CD14-positive monocyte (primary cell): Measurements from ENCODE around the gene NTM. TPM values are rescaled to one million over a fixed set of nuclear protein-coding genes. Genes with fewer than 3 reads are reported as not detected.

Experiments
- DNase-seq, 3 donors: peaks; one replicate each; pipeline ENCODE4 v3.0.0-alpha.2; 2011 to 2022
- H2AFZ ChIP-seq: 2 replicates; pipeline ENCODE4 v1.6.0; 2012; ENCODE audit warnings: mild to moderate bottlenecking, low read depth, low read length, inconsistent platforms; ENCODE audit not compliant: insufficient read depth, poor library complexity, severe bottlenecking
- H3K27ac ChIP-seq, 2 donors: 1 replicate in 1 of 2; 2 replicates in 1 of 2; pipeline ENCODE4 v1.5.1; 2012 to 2013; ENCODE audit warnings: low read length in 2 of 2, control low read depth in 1 of 2, inconsistent platforms in 1 of 2, low read depth in 1 of 2, mild to moderate bottlenecking in 1 of 2
- H3K27me3 ChIP-seq, 2 donors: one replicate each; pipeline versions ENCODE4 v1.6.0 to v1.6.1; 2011 to 2013; ENCODE audit warnings: low read length in 2 of 2; ENCODE audit not compliant: control insufficient read depth in 2 of 2, insufficient read depth in 2 of 2
- H3K36me3 ChIP-seq, 2 donors: replicated peaks in 1 of 2; 1 replicate in 1 of 2; 2 replicates in 1 of 2; pipeline versions ENCODE4 v1.5.1 to v1.6.1; 2012 to 2013; ENCODE audit warnings: low read length in 2 of 2, control low read depth in 1 of 2, inconsistent platforms in 1 of 2, mild to moderate bottlenecking in 1 of 2; ENCODE audit not compliant: insufficient read depth in 2 of 2, control insufficient read depth in 1 of 2
- H3K4me1 ChIP-seq, 2 donors: 1 replicate in 1 of 2; 2 replicates in 1 of 2; pipeline versions ENCODE4 v1.5.1 to v1.6.1; 2012 to 2013; ENCODE audit warnings: low read length in 2 of 2, control low read depth in 1 of 2, inconsistent platforms in 1 of 2, mild to moderate bottlenecking in 1 of 2, moderate library complexity in 1 of 2; ENCODE audit not compliant: insufficient read depth in 2 of 2, control insufficient read depth in 1 of 2
- H3K4me2 ChIP-seq: replicated peaks from 2 replicates; pipeline ENCODE3; 2012; ENCODE audit warnings: low read length, moderate library complexity, mild to moderate bottlenecking; ENCODE audit not compliant: poor library complexity, severe bottlenecking; ENCODE audit errors: extremely low read depth
- H3K4me3 ChIP-seq, 3 experiments: fragments of 200-600 bp in 1 of 3; sonication (generic) in 1 of 3; replicated peaks in 1 of 3; 1 replicate in 2 of 3; 2 replicates in 1 of 3; pipeline ENCODE4 v1.5.1; 2011 to 2013; ENCODE audit warnings: low read length in 3 of 3, mild to moderate bottlenecking in 3 of 3, control low read depth in 2 of 3, low read depth in 2 of 3, inconsistent platforms in 1 of 3, moderate library complexity in 1 of 3
- H3K79me2 ChIP-seq: 2 replicates; pipeline ENCODE4 v1.6.0; 2012; ENCODE audit warnings: mild to moderate bottlenecking, control low read depth, inconsistent platforms, low read length, moderate library complexity; ENCODE audit not compliant: insufficient read depth
- H3K9ac ChIP-seq: 2 replicates; pipeline ENCODE4 v1.6.0; 2017; ENCODE audit warnings: low read length, mild to moderate bottlenecking; ENCODE audit not compliant: insufficient read depth, poor library complexity, severe bottlenecking
- H3K9me3 ChIP-seq, 2 donors: replicated peaks in 1 of 2; 1 replicate in 1 of 2; 2 replicates in 1 of 2; pipeline versions ENCODE4 v1.5.1 to v1.6.1; 2012 to 2013; ENCODE audit warnings: low read length in 2 of 2, control low read depth in 1 of 2; ENCODE audit not compliant: control insufficient read depth in 1 of 2, insufficient read depth in 1 of 2
- H4K20me1 ChIP-seq: 2 replicates; pipeline ENCODE4 v1.6.0; 2012; ENCODE audit warnings: mild to moderate bottlenecking, low read length, control low read depth, moderate library complexity; ENCODE audit not compliant: insufficient read depth
- H3K27ac Mint-ChIP-seq, 7 donors: one replicate each; pipeline ENCODE4 v1.8.0; 2020; ENCODE audit warnings: mild to moderate bottlenecking in 7 of 7, mixed read lengths in 7 of 7, moderate library complexity in 6 of 7, inconsistent platforms in 2 of 7
- H3K27me3 Mint-ChIP-seq, 3 donors: one replicate each; pipeline ENCODE4 v1.8.0; 2021 to 2022; ENCODE audit warnings: low read depth in 3 of 3, mild to moderate bottlenecking in 3 of 3, mixed read lengths in 3 of 3, moderate library complexity in 3 of 3, inconsistent platforms in 1 of 3
- H3K36me3 Mint-ChIP-seq, 2 donors: one replicate each; pipeline ENCODE4 v1.8.0; 2020; ENCODE audit warnings: mixed read lengths in 2 of 2, inconsistent platforms in 1 of 2, mild to moderate bottlenecking in 1 of 2
- H3K4me1 Mint-ChIP-seq: one replicate; pipeline ENCODE4 v1.8.0; 2020; ENCODE audit warnings: mild to moderate bottlenecking, mixed read lengths
- H3K4me3 Mint-ChIP-seq, 2 donors: one replicate each; pipeline ENCODE4 v1.8.0; 2020; ENCODE audit warnings: mild to moderate bottlenecking in 2 of 2, mixed read lengths in 2 of 2, moderate library complexity in 1 of 2
- H3K9me3 Mint-ChIP-seq, 7 donors: one replicate each; pipeline ENCODE4 v1.8.0; 2020 to 2022; ENCODE audit warnings: mixed read lengths in 7 of 7, mild to moderate bottlenecking in 6 of 7, moderate library complexity in 6 of 7, inconsistent platforms in 2 of 7
- WGBS: methylation state at CpG from one replicate; pipeline ENCODE4 v1.1.5; 2013; ENCODE audit warnings: missing lambda C conversion rate; ENCODE audit not compliant: insufficient coverage; 5-methylcytosine and 5-hydroxymethylcytosine counted together
- intact Hi-C, 2 donors: fragments of 100-400 bp; cut with micrococcal nuclease; formaldehyde crosslinking; loops; one replicate each; pipeline versions ENCODE4 v1.15.0 to v1.15.1; 2023
- polyA plus RNA-seq, 3 donors: library from polyadenylated mRNA; depleted of rRNA in 1 of 3; unstranded in 2 of 3; stranded (reverse) in 1 of 3; fragments of 300-500 nt in 2 of 3; fragments of >200 nt in 1 of 3; fragmentation: Illumina TruSeq in 2 of 3; gene quantifications; 1 replicate in 2 of 3; 2 replicates in 1 of 3; pipeline ENCODE4 v1.2.3, GENCODE V29; 2012 to 2021
- TF ChIP-seq, protein P1 (sequence below): fragments of 200-600 bp; IDR thresholded peaks from one replicate; pipeline ENCODE4 v1.8.0; 2022; ENCODE audit warnings: antibody characterized with exemption, mild to moderate bottlenecking

NTM gene
- polyA plus RNA-seq, 3 donors = not detected

DNA sequence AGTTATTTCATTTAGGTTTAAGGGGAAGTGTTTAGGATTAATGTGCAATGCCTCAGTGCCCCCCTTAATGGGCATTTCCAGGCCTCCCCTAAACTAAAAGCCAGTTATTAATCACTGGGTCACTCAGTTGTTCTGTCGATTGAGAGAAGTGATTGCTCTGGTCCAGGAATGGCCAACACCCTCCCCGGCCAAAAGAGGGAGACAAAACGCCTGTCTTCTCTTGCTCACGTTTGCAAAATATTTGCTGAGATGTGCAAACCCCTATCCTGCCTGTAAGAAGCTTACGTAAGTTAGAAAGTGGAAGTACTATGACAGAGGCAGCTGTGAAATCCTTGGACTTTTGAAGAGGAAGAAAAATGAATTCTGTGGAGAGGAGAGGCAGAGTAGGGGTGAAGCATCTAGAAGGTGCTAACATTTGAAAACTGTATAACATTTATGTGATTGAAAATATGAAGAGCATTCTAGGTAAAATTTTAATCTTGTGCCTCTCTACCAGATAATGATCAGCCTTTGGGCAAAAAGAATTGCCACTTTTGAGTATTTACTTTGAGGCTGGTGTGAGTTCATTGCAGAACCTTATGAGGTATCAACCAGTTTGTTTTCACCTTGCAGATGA, 37.7 kb downstream of the NTM start:
- no peak overlapping the region for H2AFZ ChIP-seq
- Mint-ChIP-seq H3K4me1 (peaks cover 19% of the 10 kb centered on the region), H3K27me3 (peaks cover 0 to 5% (median 2%) of the 10 kb centered on the region in 3 donors), H3K36me3 (no peaks in the 10 kb centered on the region), H3K4me3 (no peak overlapping the region), H3K27ac (peak overlapping the region in 3 of 7 donors; percentile 41 to 58 (median 55)), H3K9me3 (peaks cover 0 to 4% (median 0%) of the 10 kb centered on the region in 7 donors)
- no peaks in the 10 kb centered on the region for H4K20me1 ChIP-seq
- H3K36me3 ChIP-seq = no peaks in the 10 kb centered on the region
- TF ChIP-seq, protein P1, sequence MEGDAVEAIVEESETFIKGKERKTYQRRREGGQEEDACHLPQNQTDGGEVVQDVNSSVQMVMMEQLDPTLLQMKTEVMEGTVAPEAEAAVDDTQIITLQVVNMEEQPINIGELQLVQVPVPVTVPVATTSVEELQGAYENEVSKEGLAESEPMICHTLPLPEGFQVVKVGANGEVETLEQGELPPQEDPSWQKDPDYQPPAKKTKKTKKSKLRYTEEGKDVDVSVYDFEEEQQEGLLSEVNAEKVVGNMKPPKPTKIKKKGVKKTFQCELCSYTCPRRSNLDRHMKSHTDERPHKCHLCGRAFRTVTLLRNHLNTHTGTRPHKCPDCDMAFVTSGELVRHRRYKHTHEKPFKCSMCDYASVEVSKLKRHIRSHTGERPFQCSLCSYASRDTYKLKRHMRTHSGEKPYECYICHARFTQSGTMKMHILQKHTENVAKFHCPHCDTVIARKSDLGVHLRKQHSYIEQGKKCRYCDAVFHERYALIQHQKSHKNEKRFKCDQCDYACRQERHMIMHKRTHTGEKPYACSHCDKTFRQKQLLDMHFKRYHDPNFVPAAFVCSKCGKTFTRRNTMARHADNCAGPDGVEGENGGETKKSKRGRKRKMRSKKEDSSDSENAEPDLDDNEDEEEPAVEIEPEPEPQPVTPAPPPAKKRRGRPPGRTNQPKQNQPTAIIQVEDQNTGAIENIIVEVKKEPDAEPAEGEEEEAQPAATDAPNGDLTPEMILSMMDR = peak; percentile 60
- H3K4me2 ChIP-seq = no peak overlapping the region
- H3K79me2 ChIP-seq = no peaks in the 10 kb centered on the region
- no peak overlapping the region for H3K9ac ChIP-seq
- H3K4me3 ChIP-seq = no peak overlapping the region
- intact Hi-C loops = no loop called here
- no peaks in the 10 kb centered on the region for H3K9me3 ChIP-seq
- no peak overlapping the region for H3K27ac ChIP-seq
- peak; percentile 24 to 85 (median 65) for DNase-seq
- WGBS = 7% methylated on average over 1 of the region's 5 CpGs
- H3K4me1 ChIP-seq = peaks cover 0 to 25% of the 10 kb centered on the region in 2 donors
- peaks cover 0 to 5% of the 10 kb centered on the region in 2 donors for H3K27me3 ChIP-seq

DNA sequence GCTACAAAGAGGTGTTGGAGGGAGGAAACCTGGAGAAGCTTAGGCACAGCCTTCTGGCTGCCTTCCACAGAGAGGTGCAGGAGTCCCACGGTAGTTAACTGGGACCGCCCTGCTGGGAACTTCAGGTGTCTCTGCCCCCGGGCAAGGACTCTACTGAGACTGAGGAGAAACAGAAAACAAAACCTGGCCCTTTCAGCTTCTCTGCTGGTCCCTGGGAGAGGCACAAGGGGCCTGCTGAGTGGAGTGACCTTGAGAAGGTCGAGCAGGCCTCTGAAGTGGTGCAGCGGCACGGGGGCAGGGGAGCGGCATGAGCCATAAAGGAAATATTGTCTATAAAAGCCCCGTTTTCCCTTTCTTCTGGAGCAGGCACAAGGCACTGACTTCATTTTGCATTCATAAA, 38.9 kb downstream of the NTM start:
- intact Hi-C loops = no loop called here
- no peak for DNase-seq
- Histone ChIP-seq H3K36me3 (no peaks in the 10 kb centered on the region), H3K4me2 (no peak overlapping the region), H4K20me1 (no peaks in the 10 kb centered on the region), H3K79me2 (no peaks in the 10 kb centered on the region), H3K4me3 (no peak overlapping the region), H3K4me1 (peaks cover 0 to 14% of the 10 kb centered on the region in 2 donors), H3K27me3 (peaks cover 5% of the 10 kb centered on the region in 2 donors), H3K9me3 (no peaks in the 10 kb centered on the region), H3K9ac (no peak overlapping the region), H2AFZ (no peak overlapping the region), H3K27ac (no peak overlapping the region)
- H3K4me1 Mint-ChIP-seq = peaks cover 19% of the 10 kb centered on the region
- WGBS = 59% methylated on average over 8 of the region's 8 CpGs
- no peak overlapping the region for H3K4me3 Mint-ChIP-seq
- H3K27me3 Mint-ChIP-seq = peaks cover 0 to 7% (median 2%) of the 10 kb centered on the region in 3 donors
- H3K36me3 Mint-ChIP-seq = no peaks in the 10 kb centered on the region
- TF ChIP-seq, protein P1 = no peak
- no peak overlapping the region for H3K27ac Mint-ChIP-seq
- peaks cover 0 to 4% (median 0%) of the 10 kb centered on the region in 7 donors for H3K9me3 Mint-ChIP-seq
